NCI-H2029 (cell line): ENCODE results near the gene NR3C2.

Experiments used
- DNase-seq: peaks from one replicate; lab custom pipeline; 2025; lab: John Stamatoyannopoulos, UW

The NR3C2 gene

DNA sequence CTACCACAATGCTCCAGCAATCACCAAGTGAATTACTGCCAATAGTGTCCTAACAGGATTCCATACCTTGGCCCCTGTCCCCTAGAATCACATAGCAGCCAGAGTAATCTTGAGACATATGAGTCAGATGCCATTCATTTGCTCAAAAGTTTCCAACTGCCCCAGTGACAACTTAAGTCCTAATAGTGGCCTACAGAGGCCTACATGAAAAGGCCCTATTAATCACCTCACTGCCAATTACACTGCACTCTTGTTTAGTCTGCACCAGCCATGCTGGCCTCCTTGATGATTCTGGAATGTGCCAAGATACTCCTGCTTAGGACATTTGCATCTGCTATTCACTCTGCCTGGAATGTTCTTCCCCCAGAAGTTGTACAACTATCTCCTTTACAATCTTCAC is 130.7 kb downstream of the NR3C2 start:
- no peak for DNase-seq

DNA sequence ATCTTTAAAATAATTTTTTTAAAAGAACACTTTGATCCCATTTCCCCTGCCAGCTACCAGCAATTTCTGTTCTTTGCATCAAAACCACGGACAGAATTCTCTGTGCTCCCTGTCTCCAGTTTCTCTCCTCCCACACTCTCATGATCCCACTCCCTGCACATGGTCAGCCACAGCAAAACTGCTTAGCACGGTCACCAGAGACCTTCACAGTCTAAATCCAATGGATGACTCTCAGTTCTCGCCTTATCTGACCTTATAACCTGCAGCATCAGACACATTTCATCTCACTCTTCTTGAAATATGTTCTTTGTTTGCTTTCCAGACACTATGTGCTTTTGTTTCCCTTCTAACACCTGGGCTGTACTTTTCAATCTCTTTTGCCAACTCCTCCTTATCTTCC is 131.5 kb downstream of the NR3C2 start:
- no peak for DNase-seq

GRCh38 chr4:148305751-148306150 is 136.5 kb downstream of the NR3C2 start:
- DNase-seq, result no peak

DNA sequence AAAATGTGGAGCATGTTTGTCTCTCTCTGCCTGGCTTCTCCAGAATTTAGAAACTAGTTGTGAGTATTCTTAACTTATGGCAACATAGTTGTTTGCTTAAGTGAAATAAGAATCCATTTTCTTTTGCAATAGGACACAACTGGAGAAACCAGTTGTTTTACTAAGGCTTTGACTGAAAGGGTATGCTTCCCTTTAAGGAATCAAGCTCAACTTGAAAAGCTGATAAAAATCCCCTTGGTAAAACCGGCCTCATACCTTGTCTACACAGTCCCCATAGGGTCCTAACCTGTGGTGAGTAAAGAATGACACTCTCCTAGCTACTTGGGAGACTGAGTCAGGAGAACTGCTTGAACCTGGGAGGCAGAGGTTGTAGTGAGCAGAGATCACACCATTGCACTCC is 139.8 kb downstream of the NR3C2 start:
- no peak for DNase-seq

DNA sequence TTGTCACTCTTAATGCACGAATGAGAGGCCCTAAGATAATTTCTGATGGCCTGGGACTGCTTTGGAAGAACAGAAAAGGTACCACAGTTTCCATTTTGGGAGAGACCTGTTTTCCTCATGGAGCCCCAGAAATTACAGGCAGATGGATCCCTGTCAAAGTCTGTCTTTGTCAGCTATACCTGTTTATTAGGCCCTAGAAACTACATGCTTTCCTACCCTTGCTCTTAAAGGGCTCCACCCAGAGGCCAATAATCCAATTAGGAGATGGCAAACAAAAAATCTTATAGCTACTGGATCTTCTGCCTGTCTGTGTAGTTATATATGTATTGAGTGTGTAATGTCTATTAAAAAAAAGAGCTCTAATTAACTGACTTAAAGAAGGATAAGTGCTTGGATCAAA is 141.3 kb downstream of the NR3C2 start:
- DNase-seq, result no peak

DNA sequence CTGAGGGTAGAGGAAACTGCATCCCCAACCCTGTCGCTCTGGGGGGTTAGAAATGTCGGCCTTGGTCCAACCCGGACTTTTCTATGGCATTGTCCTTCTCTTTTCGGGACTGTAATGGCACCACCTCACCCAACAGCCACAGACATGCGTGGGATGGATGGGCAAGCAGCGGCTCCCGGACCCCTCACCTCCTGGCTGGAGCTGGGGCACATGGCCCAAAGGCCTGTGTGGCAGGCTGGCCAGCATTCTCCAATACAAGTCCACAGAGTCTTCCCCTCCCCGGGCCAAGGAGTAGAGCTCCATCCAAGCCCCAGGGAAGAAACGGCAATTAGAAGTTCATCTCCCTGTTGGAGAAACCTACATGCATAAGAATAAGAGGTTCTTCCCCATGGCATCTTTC is 142.9 kb downstream of the NR3C2 start:
- no peak for DNase-seq

DNA sequence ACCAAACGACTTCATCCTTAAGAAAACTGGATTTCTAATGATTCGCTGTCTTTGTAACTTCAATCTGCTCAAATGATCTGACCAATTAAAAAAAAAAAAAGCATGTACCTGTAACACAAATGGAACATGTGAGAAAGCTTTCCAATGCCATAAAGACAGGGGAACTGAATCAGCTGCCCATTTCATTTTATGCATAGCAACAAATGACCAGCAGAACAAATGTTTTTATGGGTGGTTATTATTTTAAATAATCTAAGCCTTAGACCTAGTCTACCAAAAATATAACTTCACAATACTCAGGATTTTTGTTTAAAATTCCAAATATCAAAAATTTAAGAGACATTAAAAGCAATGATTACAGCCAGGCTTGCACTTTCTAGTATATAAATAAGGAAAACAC is 145.7 kb downstream of the NR3C2 start:
- DNase-seq, result no peak

DNA sequence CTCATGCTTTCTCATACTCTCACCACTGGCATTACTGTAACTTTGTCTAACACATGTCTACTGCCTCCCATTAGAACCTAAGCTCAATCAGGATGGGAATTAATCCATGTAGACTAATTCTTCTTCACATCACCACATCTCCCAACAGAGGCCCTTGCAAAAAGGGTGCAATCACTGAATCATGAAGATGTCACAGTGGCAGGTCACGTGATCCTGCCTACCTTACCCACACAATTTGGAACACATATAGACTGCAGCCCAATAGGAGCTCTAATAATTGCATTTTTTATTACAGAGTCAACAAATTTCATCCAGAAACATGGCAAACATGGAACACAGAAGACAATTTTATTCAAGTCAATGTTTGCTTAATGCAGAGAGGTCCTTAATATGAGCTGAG is 146.6 kb downstream of the NR3C2 start:
- no peak for DNase-seq

DNA sequence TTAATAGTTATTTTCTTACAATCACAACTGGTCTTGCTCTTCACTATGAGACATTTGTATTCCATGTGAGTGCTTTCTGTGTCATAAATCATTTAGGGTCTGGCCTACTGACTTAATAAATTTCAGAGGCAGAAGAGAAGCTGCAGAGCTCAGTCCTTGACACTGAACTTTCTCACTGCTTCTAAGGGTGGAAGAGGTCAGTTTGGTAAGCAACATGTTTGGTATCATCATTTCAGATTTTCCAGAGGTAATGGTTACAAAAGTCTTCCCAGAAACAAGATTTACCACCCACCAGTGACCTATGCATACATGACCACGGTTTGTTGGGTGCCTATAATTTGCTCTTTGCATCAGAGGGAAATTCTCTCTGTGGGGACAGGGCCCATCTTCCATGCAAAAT is 148.6 kb downstream of the NR3C2 start:
- no peak for DNase-seq

- no peak for DNase-seq
These were observed 149.5 kb downstream of the NR3C2 start for GRCh38 chr4:148292686-148293085.

- no peak for DNase-seq
These were observed 152.5 kb downstream of the NR3C2 start for GRCh38 chr4:148289740-148290139.

- no peak for DNase-seq
These were observed 153.8 kb downstream of the NR3C2 start for GRCh38 chr4:148288448-148288847.

DNA sequence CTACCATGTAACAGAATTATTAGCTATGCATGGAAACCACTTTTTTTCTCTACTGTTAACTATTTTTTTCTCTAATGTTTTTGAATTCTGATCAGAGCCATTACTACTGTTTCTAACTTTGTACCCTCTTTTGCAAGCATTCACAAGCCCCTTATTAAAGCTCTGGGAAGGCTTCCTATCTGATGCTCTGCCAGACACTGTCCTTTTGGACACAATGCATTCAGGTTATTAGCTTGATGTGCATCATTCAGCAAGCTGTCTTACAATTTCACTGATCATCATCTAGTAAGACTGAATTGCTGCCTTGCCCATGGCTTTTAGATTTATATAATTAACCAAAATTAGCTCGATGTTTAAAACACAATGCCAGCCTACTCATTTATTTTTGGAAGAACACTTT is 155.1 kb downstream of the NR3C2 start:
- no peak for DNase-seq

GRCh38 chr4:148286012-148286411 is 156.2 kb downstream of the NR3C2 start:
- DNase-seq, result no peak

GRCh38 chr4:148283665-148284064 is 158.5 kb downstream of the NR3C2 start:
- DNase-seq, result no peak

- DNase-seq, result no peak
These were observed 163.9 kb downstream of the NR3C2 start for GRCh38 chr4:148278310-148278709.

DNA sequence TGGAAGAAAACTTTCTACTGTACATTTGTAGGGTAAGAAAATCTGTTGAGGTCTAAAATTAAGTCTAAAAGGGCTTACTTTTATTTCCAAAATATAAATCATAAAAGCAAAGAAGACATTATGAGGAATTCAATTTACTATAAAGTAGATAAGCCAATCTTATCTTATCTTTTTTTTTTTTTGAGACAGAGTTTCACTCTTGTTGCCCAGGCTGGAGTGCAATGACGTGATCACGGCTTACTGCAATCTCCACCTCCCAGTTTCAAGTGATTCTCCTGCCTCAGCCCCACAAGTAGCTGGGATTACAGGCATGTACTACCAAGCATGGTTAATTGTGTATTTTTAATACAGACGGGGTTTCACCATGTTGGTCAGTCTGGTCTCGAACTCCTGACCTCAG is 166.9 kb downstream of the NR3C2 start:
- no peak for DNase-seq

DNA sequence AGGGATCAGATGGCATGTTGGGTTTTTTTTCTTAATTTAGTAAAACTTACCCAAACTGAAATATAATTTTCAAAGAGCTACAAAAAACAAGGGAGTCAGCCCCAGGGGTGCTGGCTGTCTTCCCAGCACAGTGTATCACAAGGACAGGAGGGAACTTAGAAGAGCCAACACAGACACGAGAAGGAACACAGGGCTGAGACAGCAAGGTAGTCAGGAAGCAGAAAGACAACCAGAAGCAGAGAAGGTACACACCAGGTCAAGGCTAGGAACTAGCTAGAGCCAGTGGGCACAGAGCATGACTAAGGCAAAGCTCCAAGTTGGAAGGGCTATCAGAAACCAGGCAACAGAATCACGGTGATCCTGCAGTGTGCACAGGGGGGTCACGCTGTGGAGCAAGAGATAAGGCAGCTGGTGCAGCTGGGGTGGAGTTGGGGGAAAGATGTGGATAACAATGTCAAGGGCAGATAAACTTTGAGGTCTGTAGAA is 168.7 kb downstream of the NR3C2 start:
- DNase-seq, result no peak

DNA sequence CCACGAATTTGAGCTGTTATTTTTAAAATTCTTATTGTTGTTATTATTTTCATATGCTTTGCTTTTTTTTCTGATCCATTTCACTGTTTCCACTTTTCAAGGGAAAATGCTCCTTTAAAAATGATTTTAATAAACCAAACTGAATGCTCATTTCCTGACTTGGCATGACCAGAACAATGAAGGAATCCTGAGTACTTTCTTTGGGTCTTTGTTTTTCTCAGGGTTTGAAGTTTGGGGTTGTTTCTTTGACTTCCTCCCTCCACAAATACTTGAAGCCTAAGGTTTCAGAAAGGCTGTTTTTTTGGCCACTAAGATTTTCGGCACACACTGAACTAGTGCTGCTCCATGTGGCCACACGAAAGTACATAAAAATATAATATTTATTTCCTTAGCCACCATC is 171.0 kb downstream of the NR3C2 start:
- DNase-seq, result no peak

DNA sequence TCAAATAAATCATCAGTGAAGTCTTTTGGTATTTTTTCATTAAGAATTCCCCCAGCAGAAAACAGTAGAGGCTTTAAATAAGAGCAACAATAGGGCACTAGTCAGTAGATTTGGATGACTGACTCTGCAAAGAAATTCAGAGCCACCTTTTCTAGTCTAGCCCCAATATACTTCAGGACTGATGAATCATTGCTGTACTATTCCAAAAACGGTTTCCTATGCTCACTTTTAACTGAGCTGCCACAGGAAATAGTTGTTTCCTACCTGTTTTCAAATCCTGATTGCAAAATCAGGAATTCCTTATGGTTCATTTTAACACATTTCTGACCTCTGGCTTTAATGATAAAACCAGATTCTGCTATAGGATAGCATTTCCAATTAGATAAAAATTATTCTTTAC is 171.6 kb downstream of the NR3C2 start:
- no peak for DNase-seq

DNA sequence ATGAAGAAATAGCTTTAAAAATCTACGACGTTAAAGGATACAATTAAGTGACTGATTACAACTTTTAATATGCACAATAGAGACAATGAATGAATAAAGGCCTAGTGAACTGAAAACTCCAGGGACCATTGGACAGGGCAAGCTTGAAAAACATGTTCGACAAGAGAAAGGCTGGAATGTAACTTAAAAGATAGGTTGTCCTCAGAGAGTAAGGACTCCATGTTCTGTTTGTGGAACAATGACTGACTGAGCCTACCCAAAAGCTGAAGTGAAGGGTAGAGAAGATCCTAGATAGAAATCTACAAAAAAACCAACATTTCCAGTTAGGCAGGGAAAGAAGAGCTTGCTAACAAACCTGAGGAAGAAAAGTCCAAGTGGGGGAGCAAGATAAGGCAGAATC is 173.4 kb downstream of the NR3C2 start:
- DNase-seq, result no peak

GRCh38 chr4:148266921-148267320 is 175.3 kb downstream of the NR3C2 start:
- no peak for DNase-seq

GRCh38 chr4:148266240-148266639 is 176.0 kb downstream of the NR3C2 start:
- DNase-seq, result no peak

- DNase-seq, result no peak
These were observed 176.6 kb downstream of the NR3C2 start for GRCh38 chr4:148265627-148266026.

GRCh38 chr4:148263802-148264201 is 178.4 kb downstream of the NR3C2 start:
- DNase-seq, result no peak
